Keratinocyte (primary cell): ENCODE data around the gene IL18RAP. TPM values are rescaled to one million over a fixed set of nuclear protein-coding genes. Genes with fewer than 3 reads are reported as not detected.

ENCODE experiments used
- DNase-seq: peaks from one replicate; pipeline ENCODE4 v3.0.0-alpha.2; 2011; ENCODE audit warnings: low read depth, missing footprints, low spot score
- FAIRE-seq: peaks from 2 replicates; lab custom pipeline; 2011; peaks lifted over from hg19 to GRCh38; lab: Jason Lieb, UNC
- H2AFZ ChIP-seq: 2 replicates; pipeline ENCODE4 v1.6.0; 2012; ENCODE audit warnings: low read length, control low read depth, inconsistent platforms; ENCODE audit not compliant: control insufficient read depth
- H3K27ac ChIP-seq: 2 replicates; pipeline ENCODE4 v1.5.1; 2011; ENCODE audit warnings: low read length; ENCODE audit not compliant: control insufficient read depth, insufficient read depth
- H3K27me3 ChIP-seq: 3 replicates; pipeline ENCODE4 v1.6.0; 2011; ENCODE audit warnings: low read length; ENCODE audit not compliant: control insufficient read depth, insufficient read depth; ENCODE audit errors: extremely low read depth
- H3K36me3 ChIP-seq, 2 experiments: 2 replicates in 1 of 2; 3 replicates in 1 of 2; pipeline ENCODE4 v1.5.1; 2011; ENCODE audit warnings: low read length in 2 of 2, mild to moderate bottlenecking in 1 of 2; ENCODE audit not compliant: control insufficient read depth in 2 of 2, insufficient read depth in 2 of 2; ENCODE audit errors: extremely low read depth in 1 of 2
- H3K4me1 ChIP-seq: 3 replicates; pipeline ENCODE4 v1.5.1; 2011; ENCODE audit warnings: low read length; ENCODE audit not compliant: control insufficient read depth, insufficient read depth; ENCODE audit errors: extremely low read depth
- H3K4me2 ChIP-seq: 3 replicates; pipeline ENCODE4 v1.6.0; 2011; ENCODE audit warnings: low read depth, low read length; ENCODE audit not compliant: control insufficient read depth, insufficient read depth; ENCODE audit errors: extremely low read depth
- H3K4me3 ChIP-seq, 3 experiments: fragments of 200-600 bp in 1 of 3; sonication (generic) in 1 of 3; 2 replicates in 2 of 3; 3 replicates in 1 of 3; pipeline ENCODE4 v1.5.1; 2011 to 2016; ENCODE audit warnings: low read length in 3 of 3, mild to moderate bottlenecking in 3 of 3, control low read depth in 2 of 3, inconsistent platforms in 1 of 3, low read depth in 1 of 3, mixed read lengths in 1 of 3, mixed run types in 1 of 3, moderate library complexity in 1 of 3; ENCODE audit not compliant: control insufficient read depth in 2 of 3, insufficient read depth in 2 of 3; ENCODE audit errors: extremely low read depth in 1 of 3
- H3K79me2 ChIP-seq: 2 replicates; pipeline ENCODE4 v1.6.0; 2012; ENCODE audit warnings: low read length; ENCODE audit not compliant: control insufficient read depth, insufficient read depth
- H3K9ac ChIP-seq: 3 replicates; pipeline ENCODE4 v1.6.0; 2011; ENCODE audit warnings: low read length; ENCODE audit not compliant: control insufficient read depth, insufficient read depth; ENCODE audit errors: extremely low read depth
- H3K9me1 ChIP-seq: 3 replicates; pipeline ENCODE4 v1.6.0; 2011; ENCODE audit warnings: low read length; ENCODE audit not compliant: control insufficient read depth, insufficient read depth; ENCODE audit errors: extremely low read depth
- H3K9me3 ChIP-seq: 2 replicates; pipeline ENCODE4 v1.5.1; 2012; ENCODE audit warnings: low read depth, low read length; ENCODE audit not compliant: control insufficient read depth
- H4K20me1 ChIP-seq: 3 replicates; pipeline ENCODE4 v1.6.0; 2011; ENCODE audit warnings: low read length; ENCODE audit not compliant: control insufficient read depth, insufficient read depth; ENCODE audit errors: extremely low read depth
- CTCF ChIP-seq, 3 experiments: IDR thresholded peaks in 1 of 3; conservative IDR thresholded peaks in 1 of 3; optimal IDR thresholded peaks in 1 of 3; 2 replicates in 2 of 3; 3 replicates in 1 of 3; pipeline versions ENCODE3 to v1.5.1; 2011; ENCODE audit warnings: low read length in 3 of 3, mild to moderate bottlenecking in 3 of 3, moderate library complexity in 2 of 3, control low read depth in 1 of 3, inconsistent platforms in 1 of 3; ENCODE audit not compliant: insufficient read depth in 2 of 3; ENCODE audit errors: extremely low read depth in 1 of 3
- EZH2 ChIP-seq: IDR thresholded peaks from one replicate; pipeline ENCODE4 v1.6.1; 2012; ENCODE audit warnings: inconsistent platforms, mild to moderate bottlenecking, low read length, moderate library complexity
- dilution Hi-C: fragments of 300-500 bp; cut with MboI; formaldehyde crosslinking; loops from one replicate; pipeline ENCODE4 v1.7.0; 2020; ENCODE audit warnings: low sequenced_read_pairs; ENCODE audit not compliant: extremely low pct_ligation_motif_present
- polyA plus RNA-seq, 5 experiments: library from polyadenylated mRNA; depleted of rRNA in 3 of 5; stranded (reverse) in 3 of 5; stranded (forward) in 1 of 5; unstranded in 1 of 5; fragments of >200 nt; gene quantifications; 1 replicate in 1 of 5; 2 replicates in 3 of 5; 3 replicates in 1 of 5; pipeline versions ENCODE4 v1.2.1 to v1.2.3, GENCODE V29; 2011 to 2012; ENCODE audit warnings: missing spikeins in 2 of 5, low read depth in 1 of 5, low replicate concordance in 1 of 5

IL18RAP gene
- polyA plus RNA-seq, 1 donor (not counting 4 experiments of a cell fraction or from before 2014, with no cell fraction given), result not detected

- Histone ChIP-seq H3K36me3 (no peaks in the 10 kb centered on the region), H3K79me2 (no peaks in the 10 kb centered on the region), H3K9ac (no peak overlapping the region), H3K4me3 (no peak overlapping the region), H3K9me3 (no peaks in the 10 kb centered on the region), H3K4me2 (no peak overlapping the region), H3K4me1 (peaks cover 18% of the 10 kb centered on the region), H4K20me1 (no peaks in the 10 kb centered on the region), H3K27me3 (no peaks in the 10 kb centered on the region), H3K9me1 (no peaks in the 10 kb centered on the region), H2AFZ (no peak overlapping the region), H3K27ac (no peak overlapping the region)
- no peak for DNase-seq
- TF ChIP-seq CTCF (optimal IDR thresholded peaks at IDR 0.05 in 1 of 3, IDR thresholded peaks at IDR 0.05 in 1 of 3, conservative IDR thresholded peaks at IDR 0.05 in 1 of 3; ENCODE audit: extremely low read depth in 1 of 3, insufficient read depth in 2 of 3, low read length in 3 of 3), result no peak
- no peak for TF ChIP-seq EZH2
- dilution Hi-C loops, result no loop called here
- no peak for FAIRE-seq
These were observed 62.3 kb downstream of the IL18RAP start for GRCh38 chr2:102485147-102485785.

- dilution Hi-C loops, result no loop called here
- Histone ChIP-seq H3K9me1 (no peaks in the 10 kb centered on the region), H3K4me3 (no peak overlapping the region), H3K27ac (peak overlapping the region; percentile 52), H3K9ac (no peak overlapping the region), H3K27me3 (no peaks in the 10 kb centered on the region), H3K36me3 (no peaks in the 10 kb centered on the region), H4K20me1 (no peaks in the 10 kb centered on the region), H3K4me1 (peaks cover 18% of the 10 kb centered on the region), H3K79me2 (no peaks in the 10 kb centered on the region), H2AFZ (peak overlapping the region; percentile 80), H3K4me2 (peak overlapping the region; percentile 74), H3K9me3 (no peaks in the 10 kb centered on the region)
- peak; percentile 90 for FAIRE-seq
- TF ChIP-seq CTCF (optimal IDR thresholded peaks at IDR 0.05 in 1 of 3, IDR thresholded peaks at IDR 0.05 in 1 of 3, conservative IDR thresholded peaks at IDR 0.05 in 1 of 3; ENCODE audit: extremely low read depth in 1 of 3, insufficient read depth in 2 of 3, low read length in 3 of 3) (no peak), EZH2 (no peak)
- DNase-seq, result no peak
These were observed 64.2 kb downstream of the IL18RAP start for GRCh38 chr2:102486941-102487702.
